ENCODE data around the gene PPIF.

PPIF gene

GRCh38 chr10:79333513-79333912, 13.8 kb upstream of the PPIF start:
- no peak overlapping the region for H3K23ac ChIP-seq (ENCODE audit: low read length in 2 of 2)
- no peaks in the 10 kb centered on the region for H3K36me3 ChIP-seq (ENCODE audit: control insufficient read depth in 1 of 2, insufficient read depth in 2 of 2, low read depth in 1 of 2, low read length in 2 of 2)
- H2BK5ac ChIP-seq (ENCODE audit: low read depth, low read length, poor library complexity, severe bottlenecking): no peak overlapping the region
- no peaks in the 10 kb centered on the region for H3K27me3 ChIP-seq (ENCODE audit: control insufficient read depth in 1 of 2, insufficient read depth in 1 of 2, low read length in 2 of 2)
- no peak overlapping the region for H4K8ac ChIP-seq (ENCODE audit: low read length)
- no peak overlapping the region for H3K27ac ChIP-seq (ENCODE audit: low read length, poor library complexity, severe bottlenecking)
- peaks cover 37% of the 10 kb centered on the region for H3K4me1 ChIP-seq (ENCODE audit: control insufficient read depth, insufficient read depth, low read depth, low read length)
- H2AK5ac ChIP-seq (ENCODE audit: low read length, severe bottlenecking): no peak overlapping the region
- no peak overlapping the region for H2BK120ac ChIP-seq (ENCODE audit: low read depth, low read length)
- no peaks in the 10 kb centered on the region for H3K79me1 ChIP-seq (replicated peaks; ENCODE audit: low read length, poor library complexity, severe bottlenecking)
- H3K14ac ChIP-seq (ENCODE audit: low read length in 2 of 2): no peak overlapping the region
- no peak overlapping the region for H2AFZ ChIP-seq (ENCODE audit: low read depth, low read length)
- no peak overlapping the region for H3K18ac ChIP-seq (ENCODE audit: low read depth in 1 of 2, low read length in 2 of 2)
- no peak overlapping the region for H3K9ac ChIP-seq (ENCODE audit: low read length)
- DNase-seq: peak; percentile 67
- H3K9me3 ChIP-seq (ENCODE audit: control insufficient read depth, low read length): peaks cover 5% of the 10 kb centered on the region
- no peak overlapping the region for H3K4me2 ChIP-seq (ENCODE audit: low read length, poor library complexity, severe bottlenecking)
- no peak overlapping the region for H4K91ac ChIP-seq (ENCODE audit: low read length)
- no peak overlapping the region for H2BK15ac ChIP-seq (ENCODE audit: low read depth, poor library complexity, severe bottlenecking)
- H3K4me3 ChIP-seq (ENCODE audit: insufficient read depth in 1 of 2, low read depth in 1 of 2, low read length in 2 of 2): no peak overlapping the region
- H2BK12ac ChIP-seq (ENCODE audit: low read length in 2 of 2): no peak overlapping the region
- 73% methylated on average over 2 of the region's 2 CpGs for WGBS
- H3K4ac ChIP-seq (ENCODE audit: low read depth in 1 of 2, low read length in 2 of 2): no peak overlapping the region

DNA sequence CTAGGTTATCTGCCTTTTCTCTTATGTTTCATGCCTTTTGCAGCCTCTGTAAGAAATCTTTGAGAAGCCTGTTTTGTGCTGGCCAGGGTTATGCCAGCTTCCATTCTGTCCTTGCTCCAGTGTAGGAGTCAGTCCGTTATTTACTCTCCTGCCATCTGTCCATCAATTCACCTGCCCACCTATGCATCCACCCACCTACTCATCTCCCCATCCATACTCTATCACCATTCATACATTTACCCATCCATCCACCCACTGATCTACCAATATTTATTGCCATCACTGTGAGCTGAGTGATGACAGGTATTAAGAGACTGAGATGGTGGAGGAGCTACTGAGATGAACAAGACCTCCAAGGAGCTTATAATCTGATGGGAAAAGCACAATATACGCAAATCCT, 12.7 kb upstream of the PPIF start:
- Histone ChIP-seq H2AK5ac (ENCODE audit: low read length, severe bottlenecking) (no peak overlapping the region), H3K4me1 (ENCODE audit: control insufficient read depth, insufficient read depth, low read depth, low read length) (peaks cover 31% of the 10 kb centered on the region), H3K36me3 (ENCODE audit: control insufficient read depth in 1 of 2, insufficient read depth in 2 of 2, low read depth in 1 of 2, low read length in 2 of 2) (no peaks in the 10 kb centered on the region), H3K9ac (ENCODE audit: low read length) (no peak overlapping the region), H2BK15ac (ENCODE audit: low read depth, poor library complexity, severe bottlenecking) (no peak overlapping the region), H3K23ac (ENCODE audit: low read length in 2 of 2) (no peak overlapping the region), H3K9me3 (ENCODE audit: control insufficient read depth, low read length) (peaks cover 5% of the 10 kb centered on the region), H3K27ac (ENCODE audit: low read length, poor library complexity, severe bottlenecking) (no peak overlapping the region), H4K8ac (ENCODE audit: low read length) (no peak overlapping the region), H2BK5ac (ENCODE audit: low read depth, low read length, poor library complexity, severe bottlenecking) (no peak overlapping the region), H3K4me3 (ENCODE audit: insufficient read depth in 1 of 2, low read depth in 1 of 2, low read length in 2 of 2) (no peak overlapping the region), H4K91ac (ENCODE audit: low read length) (no peak overlapping the region), H3K79me1 (replicated peaks; ENCODE audit: low read length, poor library complexity, severe bottlenecking) (no peaks in the 10 kb centered on the region), H3K27me3 (ENCODE audit: control insufficient read depth in 1 of 2, insufficient read depth in 1 of 2, low read length in 2 of 2) (no peaks in the 10 kb centered on the region), H3K4ac (ENCODE audit: low read depth in 1 of 2, low read length in 2 of 2) (no peak overlapping the region), H3K14ac (ENCODE audit: low read length in 2 of 2) (no peak overlapping the region), H3K4me2 (ENCODE audit: low read length, poor library complexity, severe bottlenecking) (no peak overlapping the region), H3K18ac (ENCODE audit: low read depth in 1 of 2, low read length in 2 of 2) (no peak overlapping the region), H2BK120ac (ENCODE audit: low read depth, low read length) (no peak overlapping the region), H2BK12ac (ENCODE audit: low read length in 2 of 2) (no peak overlapping the region), H2AFZ (ENCODE audit: low read depth, low read length) (no peak overlapping the region)
- no peak for DNase-seq
- WGBS: 97% methylated on average over 2 of the region's 2 CpGs

GRCh38 chr10:79335094-79335469, 12.2 kb upstream of the PPIF start:
- no peaks in the 10 kb centered on the region for H3K27me3 ChIP-seq (ENCODE audit: control insufficient read depth in 1 of 2, insufficient read depth in 1 of 2, low read length in 2 of 2)
- no peak overlapping the region for H3K14ac ChIP-seq (ENCODE audit: low read length in 2 of 2)
- H3K79me1 ChIP-seq (replicated peaks; ENCODE audit: low read length, poor library complexity, severe bottlenecking): no peaks in the 10 kb centered on the region
- DNase-seq: no peak
- no peak overlapping the region for H4K8ac ChIP-seq (ENCODE audit: low read length)
- WGBS: 83% methylated on average over 2 of the region's 2 CpGs
- H2BK15ac ChIP-seq (ENCODE audit: low read depth, poor library complexity, severe bottlenecking): no peak overlapping the region
- H2AFZ ChIP-seq (ENCODE audit: low read depth, low read length): no peak overlapping the region
- peaks cover 5% of the 10 kb centered on the region for H3K9me3 ChIP-seq (ENCODE audit: control insufficient read depth, low read length)
- peak overlapping the region in 1 of 2 experiments; percentile 5 for H3K18ac ChIP-seq (ENCODE audit: low read depth in 1 of 2, low read length in 2 of 2)
- peaks cover 31% of the 10 kb centered on the region for H3K4me1 ChIP-seq (ENCODE audit: control insufficient read depth, insufficient read depth, low read depth, low read length)
- H3K4me3 ChIP-seq (ENCODE audit: insufficient read depth in 1 of 2, low read depth in 1 of 2, low read length in 2 of 2): no peak overlapping the region
- no peak overlapping the region for H2BK120ac ChIP-seq (ENCODE audit: low read depth, low read length)
- no peak overlapping the region for H2BK12ac ChIP-seq (ENCODE audit: low read length in 2 of 2)
- H2AK5ac ChIP-seq (ENCODE audit: low read length, severe bottlenecking): no peak overlapping the region
- H3K9ac ChIP-seq (ENCODE audit: low read length): no peak overlapping the region
- no peak overlapping the region for H3K23ac ChIP-seq (ENCODE audit: low read length in 2 of 2)
- H3K36me3 ChIP-seq (ENCODE audit: control insufficient read depth in 1 of 2, insufficient read depth in 2 of 2, low read depth in 1 of 2, low read length in 2 of 2): no peaks in the 10 kb centered on the region
- no peak overlapping the region for H3K4ac ChIP-seq (ENCODE audit: low read depth in 1 of 2, low read length in 2 of 2)
- H4K91ac ChIP-seq (ENCODE audit: low read length): no peak overlapping the region
- no peak overlapping the region for H3K4me2 ChIP-seq (ENCODE audit: low read length, poor library complexity, severe bottlenecking)
- no peak overlapping the region for H3K27ac ChIP-seq (ENCODE audit: low read length, poor library complexity, severe bottlenecking)
- no peak overlapping the region for H2BK5ac ChIP-seq (ENCODE audit: low read depth, low read length, poor library complexity, severe bottlenecking)

DNA sequence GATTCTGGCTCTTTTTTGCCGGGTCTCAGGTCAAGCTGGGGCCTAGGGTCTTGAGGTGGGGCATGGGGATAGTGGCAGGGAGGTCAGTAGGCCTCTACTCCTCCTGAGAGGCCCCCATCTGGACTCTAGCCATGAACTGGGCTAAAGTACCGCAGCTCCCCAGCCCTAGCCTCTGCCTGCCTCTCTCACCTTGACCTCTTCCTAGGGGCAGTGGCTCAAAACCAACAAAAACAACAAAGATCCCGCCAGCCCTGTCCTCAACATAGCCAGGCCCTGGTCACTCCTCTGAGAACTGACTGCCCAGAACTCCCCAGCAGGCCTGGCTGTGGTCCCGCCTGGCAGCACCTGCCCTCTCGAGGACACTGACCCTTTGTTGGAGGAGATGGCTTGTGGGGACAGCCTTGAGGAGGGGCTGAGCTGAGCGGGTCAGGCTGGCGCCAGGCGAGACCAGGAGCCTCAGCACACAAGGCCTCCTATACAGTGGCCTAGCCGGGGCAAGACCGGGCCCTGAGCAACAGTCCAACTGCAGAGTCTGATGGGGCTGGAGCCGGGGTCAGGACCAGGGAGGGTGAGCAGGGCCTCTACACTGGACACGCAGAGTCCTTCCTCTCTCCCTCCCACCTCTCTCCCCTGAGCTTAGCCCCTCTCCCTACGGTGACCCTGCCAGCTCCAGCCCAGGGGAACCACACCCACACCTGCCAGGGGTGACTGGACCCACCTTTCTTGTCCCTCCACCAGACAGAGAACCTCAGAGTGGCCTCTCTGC, 11.6 kb upstream of the PPIF start:
- Histone ChIP-seq H4K8ac (ENCODE audit: low read length) (no peak overlapping the region), H2BK5ac (ENCODE audit: low read depth, low read length, poor library complexity, severe bottlenecking) (no peak overlapping the region), H3K27ac (ENCODE audit: low read length, poor library complexity, severe bottlenecking) (no peak overlapping the region), H3K9ac (ENCODE audit: low read length) (no peak overlapping the region), H3K14ac (ENCODE audit: low read length in 2 of 2) (no peak overlapping the region), H3K4me1 (ENCODE audit: control insufficient read depth, insufficient read depth, low read depth, low read length) (peaks cover 31% of the 10 kb centered on the region), H4K91ac (ENCODE audit: low read length) (no peak overlapping the region), H3K36me3 (ENCODE audit: control insufficient read depth in 1 of 2, insufficient read depth in 2 of 2, low read depth in 1 of 2, low read length in 2 of 2) (no peaks in the 10 kb centered on the region), H3K4me3 (ENCODE audit: insufficient read depth in 1 of 2, low read depth in 1 of 2, low read length in 2 of 2) (no peak overlapping the region), H2BK12ac (ENCODE audit: low read length in 2 of 2) (peak overlapping the region in 1 of 2 experiments; percentile 35), H3K9me3 (ENCODE audit: control insufficient read depth, low read length) (peaks cover 5% of the 10 kb centered on the region), H2BK120ac (ENCODE audit: low read depth, low read length) (no peak overlapping the region), H2AK5ac (ENCODE audit: low read length, severe bottlenecking) (no peak overlapping the region), H3K4ac (ENCODE audit: low read depth in 1 of 2, low read length in 2 of 2) (no peak overlapping the region), H3K4me2 (ENCODE audit: low read length, poor library complexity, severe bottlenecking) (no peak overlapping the region), H3K18ac (ENCODE audit: low read depth in 1 of 2, low read length in 2 of 2) (no peak overlapping the region), H3K79me1 (replicated peaks; ENCODE audit: low read length, poor library complexity, severe bottlenecking) (no peaks in the 10 kb centered on the region), H2BK15ac (ENCODE audit: low read depth, poor library complexity, severe bottlenecking) (peak overlapping the region; percentile 55), H3K27me3 (ENCODE audit: control insufficient read depth in 1 of 2, insufficient read depth in 1 of 2, low read length in 2 of 2) (no peaks in the 10 kb centered on the region), H2AFZ (ENCODE audit: low read depth, low read length) (no peak overlapping the region), H3K23ac (ENCODE audit: low read length in 2 of 2) (no peak overlapping the region)
- DNase-seq: no peak
- WGBS: 85% methylated on average over 11 of the region's 13 CpGs
